Neural crest cell (in vitro differentiated cells): ENCODE results near the gene MBTPS1. TPM values are rescaled to one million over a fixed set of nuclear protein-coding genes. Genes with fewer than 3 reads are reported as not detected.
A peak's percentile ranks its signal among the peaks of the same experiment; 100 is the strongest.

Experiments used
- DNase-seq: peaks from one replicate; pipeline ENCODE4 v3.0.0; 2021; ENCODE audit warnings: low read depth, mixed read lengths, low spot score
- H3K27ac Mint-ChIP-seq: one replicate; pipeline ENCODE4 v1.8.0; 2021; ENCODE audit warnings: mild to moderate bottlenecking, mixed read lengths; ENCODE audit not compliant: unreplicated experiment
- H3K27me3 Mint-ChIP-seq: 2 replicates; pipeline ENCODE4 v1.8.0; 2021; ENCODE audit warnings: low read depth, mild to moderate bottlenecking, mixed read lengths
- H3K36me3 Mint-ChIP-seq: 2 replicates; pipeline ENCODE4 v1.8.0; 2021; ENCODE audit warnings: low read depth, mild to moderate bottlenecking, mixed read lengths
- H3K4me1 Mint-ChIP-seq: 2 replicates; pipeline ENCODE4 v1.8.0; 2021; ENCODE audit warnings: mixed read lengths
- H3K4me3 Mint-ChIP-seq: one replicate; pipeline ENCODE4 v1.8.0; 2021; ENCODE audit warnings: mild to moderate bottlenecking, mixed read lengths
- H3K9me3 Mint-ChIP-seq: 2 replicates; pipeline ENCODE4 v1.8.0; 2021; ENCODE audit warnings: mixed read lengths
- CTCF ChIP-seq: fragments of 200-600 bp; sonication (generic); conservative IDR thresholded peaks from 2 replicates; pipeline ENCODE4 v1.5.0; 2021; ENCODE audit warnings: antibody characterized with exemption, mild to moderate bottlenecking
- total RNA-seq: library from RNA; stranded (reverse); gene quantifications from 2 replicates; pipeline ENCODE4 v1.2.1, GENCODE V29; 2021

The MBTPS1 gene
- total RNA-seq, 1 donor from 2014 or later, result 59.0 TPM

- H3K27ac Mint-ChIP-seq, result no peak overlapping the region
- no peak overlapping the region for H3K4me3 Mint-ChIP-seq
- TF ChIP-seq CTCF, result no peak
- DNase-seq, result no peak
- H3K36me3 Mint-ChIP-seq, result peaks cover 6% of the 10 kb centered on the region
- H3K27me3 Mint-ChIP-seq, result no peaks in the 10 kb centered on the region
- peaks cover 14% of the 10 kb centered on the region for H3K9me3 Mint-ChIP-seq
- no peaks in the 10 kb centered on the region for H3K4me1 Mint-ChIP-seq
Observed at GRCh38 chr16:84016477-84016876, 100.3 kb downstream of the MBTPS1 start.

- TF ChIP-seq CTCF, result no peak
- no peak overlapping the region for H3K4me3 Mint-ChIP-seq
- peaks cover 4% of the 10 kb centered on the region for H3K36me3 Mint-ChIP-seq
- H3K27ac Mint-ChIP-seq, result no peak overlapping the region
- H3K27me3 Mint-ChIP-seq, result no peaks in the 10 kb centered on the region
- no peak for DNase-seq
- peaks cover 9% of the 10 kb centered on the region for H3K9me3 Mint-ChIP-seq
- no peaks in the 10 kb centered on the region for H3K4me1 Mint-ChIP-seq
Observed at GRCh38 chr16:84015399-84015798, 101.3 kb downstream of the MBTPS1 start.

- TF ChIP-seq CTCF, result no peak
- Mint-ChIP-seq H3K4me3 (no peak overlapping the region), H3K36me3 (peaks cover 4% of the 10 kb centered on the region), H3K9me3 (peaks cover 9% of the 10 kb centered on the region), H3K4me1 (no peaks in the 10 kb centered on the region), H3K27me3 (no peaks in the 10 kb centered on the region), H3K27ac (no peak overlapping the region)
- no peak for DNase-seq
Observed at GRCh38 chr16:84014570-84015327, 102.0 kb downstream of the MBTPS1 start.

DNA sequence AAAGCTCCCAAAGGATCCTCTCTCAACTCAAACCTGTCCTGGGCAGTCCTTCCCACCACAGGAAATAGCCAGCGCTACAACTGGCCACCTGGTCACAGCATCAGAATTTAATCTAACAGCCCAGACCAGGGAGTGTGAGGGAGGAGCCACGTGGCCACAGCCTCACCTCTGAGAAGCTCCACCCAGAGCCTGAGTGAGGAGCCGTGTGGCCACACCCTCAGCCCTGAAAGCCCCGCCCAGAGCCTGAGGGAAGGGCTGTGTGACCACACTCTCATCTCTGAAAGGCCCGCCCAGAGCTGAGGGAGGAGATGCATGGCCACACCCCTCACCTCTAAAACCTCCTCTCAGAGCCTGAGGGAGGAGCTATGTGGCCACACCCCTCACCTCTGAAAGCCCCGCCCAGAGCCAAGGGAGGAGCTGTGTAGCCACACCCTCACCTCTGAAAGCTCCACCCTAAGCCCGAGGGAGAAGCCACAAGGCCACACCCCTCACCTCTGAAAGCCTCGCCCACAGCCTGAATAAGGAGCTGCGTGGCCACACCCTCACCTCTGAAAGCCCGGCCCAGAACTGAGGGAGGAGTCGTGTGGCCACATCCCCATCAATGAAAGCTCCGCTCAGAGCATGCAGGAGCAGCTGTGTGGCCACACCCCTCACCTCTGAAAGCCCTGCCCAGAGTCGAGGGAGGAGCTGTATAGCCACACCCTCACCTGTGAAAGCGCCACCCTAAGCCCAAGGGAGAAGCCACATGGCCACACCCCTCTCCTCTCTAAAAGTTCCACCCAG lies 102.8 kb downstream of the MBTPS1 start:
- DNase-seq, result peak; percentile 38
- Mint-ChIP-seq H3K36me3 (no peaks in the 10 kb centered on the region), H3K4me1 (no peaks in the 10 kb centered on the region), H3K27ac (no peak overlapping the region), H3K27me3 (no peaks in the 10 kb centered on the region), H3K4me3 (no peak overlapping the region), H3K9me3 (peaks cover 5% of the 10 kb centered on the region)
- TF ChIP-seq CTCF, result no peak

DNA sequence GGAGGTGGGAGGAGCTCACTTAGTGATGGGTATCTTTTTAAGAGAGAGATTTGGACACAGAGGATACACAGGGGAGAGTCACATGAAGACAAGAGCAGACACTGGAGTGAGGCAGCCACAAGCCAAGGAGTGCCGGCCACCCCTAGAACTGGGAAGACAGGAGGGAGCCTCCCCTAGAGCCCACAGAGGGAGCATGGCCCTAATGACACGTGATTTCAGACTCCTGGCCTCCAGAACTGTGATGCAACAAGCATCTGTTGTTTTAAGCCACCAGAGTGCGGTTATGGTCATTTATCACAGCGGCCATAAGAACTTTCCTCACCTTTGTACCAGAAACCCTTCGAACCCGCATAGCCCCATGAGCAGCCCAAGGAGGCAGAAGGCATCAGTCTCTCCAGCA lies 107.5 kb downstream of the MBTPS1 start:
- no peaks in the 10 kb centered on the region for H3K27me3 Mint-ChIP-seq
- no peaks in the 10 kb centered on the region for H3K36me3 Mint-ChIP-seq
- no peaks in the 10 kb centered on the region for H3K9me3 Mint-ChIP-seq
- no peak for TF ChIP-seq CTCF
- H3K4me3 Mint-ChIP-seq, result no peak overlapping the region
- H3K27ac Mint-ChIP-seq, result no peak overlapping the region
- DNase-seq, result no peak
- no peaks in the 10 kb centered on the region for H3K4me1 Mint-ChIP-seq
